Stomach smooth muscle (tissue), 2 donors: ENCODE data around the gene MX1.

Experiments used
- H3K27ac ChIP-seq: one replicate; pipeline ENCODE4 v1.7.0; 2013; ENCODE audit warnings: mild to moderate bottlenecking, low read length, inconsistent platforms
- H3K27me3 ChIP-seq, 2 donors: one replicate each; pipeline ENCODE4 v1.7.0; 2013; ENCODE audit warnings: low read length in 2 of 2; ENCODE audit not compliant: insufficient read depth in 2 of 2, control insufficient read depth in 1 of 2
- H3K36me3 ChIP-seq, 2 donors: one replicate each; pipeline ENCODE4 v1.7.0; 2013; ENCODE audit warnings: low read length in 2 of 2; ENCODE audit not compliant: control insufficient read depth in 2 of 2, insufficient read depth in 2 of 2
- H3K4me1 ChIP-seq: one replicate; pipeline ENCODE4 v1.7.0; 2013; ENCODE audit warnings: low read length; ENCODE audit not compliant: control insufficient read depth, insufficient read depth
- H3K4me3 ChIP-seq, 2 donors: one replicate each; pipeline ENCODE4 v1.7.0; 2013; ENCODE audit warnings: low read length in 2 of 2
- H3K9ac ChIP-seq, 2 donors: one replicate each; pipeline ENCODE4 v1.7.0; 2013; ENCODE audit warnings: low read length in 2 of 2, mild to moderate bottlenecking in 1 of 2
- H3K9me3 ChIP-seq, 2 donors: one replicate each; pipeline ENCODE4 v1.7.0; 2013; ENCODE audit warnings: low read length in 2 of 2; ENCODE audit not compliant: control insufficient read depth in 2 of 2
- donor health status: healthy.
- donor health status: Pancreatic carcinoma.

MX1 gene

GRCh38 chr21:41480086-41480690 lies 54.1 kb downstream of the MX1 start:
- Histone ChIP-seq H3K27me3 (no peaks in the 10 kb centered on the region), H3K9me3 (no peaks in the 10 kb centered on the region), H3K4me1 (no peaks in the 10 kb centered on the region), H3K9ac (no peak overlapping the region), H3K4me3 (no peak overlapping the region), H3K27ac (no peak overlapping the region), H3K36me3 (no peaks in the 10 kb centered on the region)

GRCh38 chr21:41481191-41481590 lies 55.2 kb downstream of the MX1 start:
- Histone ChIP-seq H3K9me3 (no peaks in the 10 kb centered on the region), H3K27ac (no peak overlapping the region), H3K4me3 (no peak overlapping the region), H3K4me1 (peaks cover 3% of the 10 kb centered on the region), H3K27me3 (no peaks in the 10 kb centered on the region), H3K36me3 (no peaks in the 10 kb centered on the region), H3K9ac (no peak overlapping the region)

- H3K27me3 ChIP-seq, result no peaks in the 10 kb centered on the region
- peaks cover 3% of the 10 kb centered on the region for H3K4me1 ChIP-seq
- no peaks in the 10 kb centered on the region for H3K36me3 ChIP-seq
- no peak overlapping the region for H3K4me3 ChIP-seq
- no peak overlapping the region for H3K9ac ChIP-seq
- H3K27ac ChIP-seq, result no peak overlapping the region
- no peaks in the 10 kb centered on the region for H3K9me3 ChIP-seq
These were observed 56.3 kb downstream of the MX1 start for GRCh38 chr21:41482301-41482700.

- H3K4me1 ChIP-seq, result peaks cover 3% of the 10 kb centered on the region
- no peak overlapping the region for H3K27ac ChIP-seq
- no peaks in the 10 kb centered on the region for H3K36me3 ChIP-seq
- H3K27me3 ChIP-seq, result no peaks in the 10 kb centered on the region
- no peak overlapping the region for H3K9ac ChIP-seq
- no peaks in the 10 kb centered on the region for H3K9me3 ChIP-seq
- H3K4me3 ChIP-seq, result no peak overlapping the region
These were observed 56.9 kb downstream of the MX1 start for GRCh38 chr21:41482980-41483379.

GRCh38 chr21:41483415-41483814 lies 57.4 kb downstream of the MX1 start:
- Histone ChIP-seq H3K27me3 (peaks cover 0 to 1% of the 10 kb centered on the region in 2 donors), H3K4me3 (no peak overlapping the region), H3K9me3 (no peaks in the 10 kb centered on the region), H3K9ac (no peak overlapping the region), H3K27ac (no peak overlapping the region), H3K4me1 (peaks cover 3% of the 10 kb centered on the region), H3K36me3 (no peaks in the 10 kb centered on the region)

GRCh38 chr21:41483973-41484372 lies 57.9 kb downstream of the MX1 start:
- Histone ChIP-seq H3K4me1 (peaks cover 3% of the 10 kb centered on the region), H3K9me3 (no peaks in the 10 kb centered on the region), H3K27ac (no peak overlapping the region)

GRCh38 chr21:41487082-41487481 lies 61.0 kb downstream of the MX1 start:
- peaks cover 0 to 2% of the 10 kb centered on the region in 2 donors for H3K27me3 ChIP-seq
- no peaks in the 10 kb centered on the region for H3K9me3 ChIP-seq
- H3K27ac ChIP-seq, result no peak overlapping the region
- no peak overlapping the region for H3K9ac ChIP-seq
- H3K4me3 ChIP-seq, result no peak overlapping the region
- H3K36me3 ChIP-seq, result no peaks in the 10 kb centered on the region
- H3K4me1 ChIP-seq, result peaks cover 5% of the 10 kb centered on the region

More at GRCh38 chr21:41483973-41484372, 57.9 kb downstream of the MX1 start:
- no peaks in the 10 kb centered on the region for H3K36me3 ChIP-seq
- no peak overlapping the region for H3K9ac ChIP-seq
- H3K27me3 ChIP-seq, result peaks cover 0 to 2% of the 10 kb centered on the region in 2 donors
- H3K4me3 ChIP-seq, result no peak overlapping the region

GRCh38 chr21:41488080-41488479 lies 62.0 kb downstream of the MX1 start:
- Histone ChIP-seq H3K27ac (no peak overlapping the region), H3K36me3 (no peaks in the 10 kb centered on the region)

GRCh38 chr21:41489329-41489728 lies 63.3 kb downstream of the MX1 start:
- H3K9me3 ChIP-seq, result no peaks in the 10 kb centered on the region
- no peaks in the 10 kb centered on the region for H3K36me3 ChIP-seq
- peaks cover 0 to 4% of the 10 kb centered on the region in 2 donors for H3K27me3 ChIP-seq
- peaks cover 5% of the 10 kb centered on the region for H3K4me1 ChIP-seq
- no peak overlapping the region for H3K4me3 ChIP-seq
- no peak overlapping the region for H3K9ac ChIP-seq
- no peak overlapping the region for H3K27ac ChIP-seq

More at GRCh38 chr21:41488080-41488479, 62.0 kb downstream of the MX1 start:
- no peak overlapping the region for H3K4me3 ChIP-seq
- peaks cover 0 to 4% of the 10 kb centered on the region in 2 donors for H3K27me3 ChIP-seq
- no peak overlapping the region for H3K9ac ChIP-seq
- peaks cover 5% of the 10 kb centered on the region for H3K4me1 ChIP-seq
- no peaks in the 10 kb centered on the region for H3K9me3 ChIP-seq

- H3K27ac ChIP-seq, result no peak overlapping the region
- peaks cover 5% of the 10 kb centered on the region for H3K4me1 ChIP-seq
- H3K36me3 ChIP-seq, result no peaks in the 10 kb centered on the region
- peaks cover 0 to 4% of the 10 kb centered on the region in 2 donors for H3K27me3 ChIP-seq
- H3K4me3 ChIP-seq, result no peak overlapping the region
- no peaks in the 10 kb centered on the region for H3K9me3 ChIP-seq
- H3K9ac ChIP-seq, result no peak overlapping the region
These were observed 64.3 kb downstream of the MX1 start for GRCh38 chr21:41490330-41490729.

GRCh38 chr21:41491412-41491811 lies 65.4 kb downstream of the MX1 start:
- peaks cover 0 to 4% of the 10 kb centered on the region in 2 donors for H3K27me3 ChIP-seq
- H3K9me3 ChIP-seq, result no peaks in the 10 kb centered on the region
- H3K27ac ChIP-seq, result no peak overlapping the region
- peaks cover 3% of the 10 kb centered on the region for H3K4me1 ChIP-seq
- no peak overlapping the region for H3K9ac ChIP-seq
- H3K4me3 ChIP-seq, result no peak overlapping the region
- H3K36me3 ChIP-seq, result no peaks in the 10 kb centered on the region
